GM12878 (cell line): ENCODE measurements around the gene MAPKAPK3. TPM values are rescaled to one million over a fixed set of nuclear protein-coding genes. Genes with fewer than 3 reads are reported as not detected.
"Not testable (repeated sequence)": the region's sequence is repeated elsewhere in the genome, so short reads cannot be mapped to it uniquely, and the experiment has no call there.

Experiments
- ATAC-seq: fragments of 200-7000 bp; cut with Tn5 transposase; 3 replicates; pipeline ENCODE4 v1.9.1; 2020; ENCODE audit warnings: mild to moderate bottlenecking, moderate library complexity
- BruUV-seq: library from RNA; stranded (reverse); fragments of 400-500 nt; replicated peaks from 2 replicates; lab custom pipeline; 2021; lab: Mats Ljungman, UMichigan
- CTCF ChIA-PET: fragments of 300-600 bp; sonication (Branson Sonifier 250); formaldehyde crosslinking; extraction: SDS; loops from one replicate; lab custom pipeline; 2021; ENCODE audit warnings: inconsistent platforms; lab: Yijun Ruan, JAX
- POLR2A ChIA-PET: fragments of 350-600 bp; formaldehyde crosslinking; extraction: SDS; loops from one replicate; lab custom pipeline; 2021; ENCODE audit warnings: inconsistent platforms; lab: Charles Lee
- RAD21 ChIA-PET: fragments of 300-600 bp; sonication (Branson Sonifier 250); formaldehyde crosslinking; loops from one replicate; lab custom pipeline; 2023; ENCODE audit warnings: antibody characterized with exemption; ENCODE audit not compliant: unreplicated experiment; lab: Charles Lee
- SMC1A ChIA-PET: fragments of 300-600 bp; sonication (Branson Sonifier 250); formaldehyde crosslinking; loops from one replicate; lab custom pipeline; 2023; ENCODE audit not compliant: unreplicated experiment, uncharacterized antibody; lab: Charles Lee
- DNase-seq: peaks from one replicate; pipeline ENCODE4 v3.0.0-alpha.2; 2011; ENCODE audit warnings: low read depth, low spot score
- FAIRE-seq: peaks from 3 replicates; lab custom pipeline; 2011; peaks lifted over from hg19 to GRCh38; lab: Jason Lieb, UNC
- H2AFZ ChIP-seq: 2 replicates; pipeline ENCODE4 v1.6.0; 2011; ENCODE audit warnings: low read depth, low read length, control low read depth; ENCODE audit not compliant: control insufficient read depth
- H3K27ac ChIP-seq: 2 replicates; pipeline ENCODE4 v1.5.1; 2011; ENCODE audit warnings: control low read depth; ENCODE audit not compliant: control insufficient read depth, insufficient read depth
- H3K27me3 ChIP-seq, 2 experiments: replicated peaks in 1 of 2; 2 replicates each; pipeline versions ENCODE4 v1.6.0 to v1.6.1; 2011; ENCODE audit warnings: low read length in 1 of 2; ENCODE audit not compliant: control insufficient read depth in 2 of 2, insufficient read depth in 2 of 2
- H3K36me3 ChIP-seq, 2 experiments: 2 replicates each; pipeline ENCODE4 v1.5.1; 2011; ENCODE audit warnings: low read length in 1 of 2; ENCODE audit not compliant: control insufficient read depth in 2 of 2, insufficient read depth in 2 of 2
- H3K4me1 ChIP-seq: 2 replicates; pipeline ENCODE4 v1.6.1; 2011; ENCODE audit warnings: mild to moderate bottlenecking, low read length, moderate library complexity, mixed read lengths; ENCODE audit not compliant: control insufficient read depth, insufficient read depth
- H3K4me2 ChIP-seq: 2 replicates; pipeline ENCODE4 v1.6.0; 2011; ENCODE audit warnings: control low read depth; ENCODE audit not compliant: control insufficient read depth, insufficient read depth
- H3K4me3 ChIP-seq: fragments of 200-600 bp; sonication (generic); 2 replicates; pipeline ENCODE4 v1.5.1; 2016
- H3K79me2 ChIP-seq: 2 replicates; pipeline ENCODE4 v1.6.0; 2011; ENCODE audit warnings: low read length; ENCODE audit not compliant: control insufficient read depth, insufficient read depth
- H3K9ac ChIP-seq: 2 replicates; pipeline ENCODE4 v1.8.0; 2011; ENCODE audit warnings: low read length, control low read depth, mixed read lengths; ENCODE audit not compliant: control insufficient read depth, insufficient read depth
- H3K9me3 ChIP-seq: replicated peaks from 3 replicates; pipeline ENCODE4 v1.5.1; 2011; ENCODE audit warnings: mild to moderate bottlenecking, low read length; ENCODE audit not compliant: control insufficient read depth, insufficient read depth
- H4K20me1 ChIP-seq: 2 replicates; pipeline ENCODE4 v1.6.0; 2011; ENCODE audit not compliant: control insufficient read depth, insufficient read depth
- WGBS: methylation state at CpG from one replicate; pipeline ENCODE4 v1.1.6; 2016; ENCODE audit warnings: low lambda C conversion rate; ENCODE audit not compliant: insufficient replicate concordance, insufficient coverage; ENCODE audit errors: missing lambda C conversion rate; 5-methylcytosine and 5-hydroxymethylcytosine counted together
- in situ Hi-C: fragments of 300-500 bp; cut with MboI; formaldehyde crosslinking; loops from 9 replicates; pipeline ENCODE4 v1.14.3; 2018; ENCODE audit warnings: mixed read lengths
- intact Hi-C: fragments of 100-400 bp; cut with micrococcal nuclease; formaldehyde crosslinking; loops from one replicate; pipeline ENCODE4 v1.14.2; 2022; ENCODE audit not compliant: unreplicated experiment
- polyA plus RNA-seq, 11 experiments: library from polyadenylated mRNA; depleted of rRNA in 4 of 11; unstranded in 6 of 11; stranded (reverse) in 5 of 11; fragments of >200 nt; fragmentation: Nextera tagmentation in 4 of 11; fragmentation: Illumina TruSeq in 1 of 11; extraction: Ambion mirVana in 4 of 11; extraction: Trizol in 1 of 11; gene quantifications; 1 replicate in 1 of 11; 2 replicates in 10 of 11; pipeline versions ENCODE4 v1.2.1 to v1.2.3, GENCODE V29; 2011 to 2016; ENCODE audit warnings: inconsistent platforms in 2 of 11, missing spikeins in 2 of 11, low read depth in 1 of 11
- total RNA-seq, 4 experiments: library from RNA; depleted of rRNA in 3 of 4; stranded (reverse); fragments of >200 nt in 3 of 4; fragmentation: Illumina TruSeq in 1 of 4; extraction: Trizol in 1 of 4; gene quantifications; 2 replicates each; pipeline versions ENCODE4 v1.2.1 to v1.2.3, GENCODE V29; 2013 to 2021
- TF ChIP-seq, protein P1 (sequence below): fragments of 450-650 bp; IDR thresholded peaks from 2 replicates; pipeline ENCODE4 v1.6.1; 2017; ENCODE audit warnings: mild to moderate bottlenecking, moderate library complexity

The MAPKAPK3 gene
- total and polyA plus RNA-seq, 10 of the 15 experiments (the other 5 are each of a cell fraction or from before 2014, with no cell fraction given): 7.9 to 66.0 (median 39.0) TPM

DNA sequence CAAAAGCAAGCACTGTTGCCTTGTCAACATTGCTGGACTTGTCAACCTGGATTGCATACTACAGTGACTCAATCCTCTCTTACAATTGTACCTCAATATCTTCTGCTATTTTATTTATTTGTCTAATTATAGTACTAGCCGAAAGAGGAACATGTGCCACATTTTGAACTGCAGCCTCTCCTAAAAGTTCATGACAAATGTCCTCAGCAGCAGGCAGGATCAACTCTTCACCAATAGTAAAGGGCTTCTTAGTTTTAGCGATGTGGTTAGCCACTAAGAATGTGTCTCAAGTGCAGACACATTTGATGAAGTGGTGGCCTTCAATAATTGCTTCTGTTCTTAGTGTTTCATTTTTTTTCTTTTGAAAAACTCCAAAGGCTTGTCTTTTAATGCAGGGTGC lies 71.0 kb downstream of the MAPKAPK3 start (continued):
- TF ChIP-seq, protein P1, sequence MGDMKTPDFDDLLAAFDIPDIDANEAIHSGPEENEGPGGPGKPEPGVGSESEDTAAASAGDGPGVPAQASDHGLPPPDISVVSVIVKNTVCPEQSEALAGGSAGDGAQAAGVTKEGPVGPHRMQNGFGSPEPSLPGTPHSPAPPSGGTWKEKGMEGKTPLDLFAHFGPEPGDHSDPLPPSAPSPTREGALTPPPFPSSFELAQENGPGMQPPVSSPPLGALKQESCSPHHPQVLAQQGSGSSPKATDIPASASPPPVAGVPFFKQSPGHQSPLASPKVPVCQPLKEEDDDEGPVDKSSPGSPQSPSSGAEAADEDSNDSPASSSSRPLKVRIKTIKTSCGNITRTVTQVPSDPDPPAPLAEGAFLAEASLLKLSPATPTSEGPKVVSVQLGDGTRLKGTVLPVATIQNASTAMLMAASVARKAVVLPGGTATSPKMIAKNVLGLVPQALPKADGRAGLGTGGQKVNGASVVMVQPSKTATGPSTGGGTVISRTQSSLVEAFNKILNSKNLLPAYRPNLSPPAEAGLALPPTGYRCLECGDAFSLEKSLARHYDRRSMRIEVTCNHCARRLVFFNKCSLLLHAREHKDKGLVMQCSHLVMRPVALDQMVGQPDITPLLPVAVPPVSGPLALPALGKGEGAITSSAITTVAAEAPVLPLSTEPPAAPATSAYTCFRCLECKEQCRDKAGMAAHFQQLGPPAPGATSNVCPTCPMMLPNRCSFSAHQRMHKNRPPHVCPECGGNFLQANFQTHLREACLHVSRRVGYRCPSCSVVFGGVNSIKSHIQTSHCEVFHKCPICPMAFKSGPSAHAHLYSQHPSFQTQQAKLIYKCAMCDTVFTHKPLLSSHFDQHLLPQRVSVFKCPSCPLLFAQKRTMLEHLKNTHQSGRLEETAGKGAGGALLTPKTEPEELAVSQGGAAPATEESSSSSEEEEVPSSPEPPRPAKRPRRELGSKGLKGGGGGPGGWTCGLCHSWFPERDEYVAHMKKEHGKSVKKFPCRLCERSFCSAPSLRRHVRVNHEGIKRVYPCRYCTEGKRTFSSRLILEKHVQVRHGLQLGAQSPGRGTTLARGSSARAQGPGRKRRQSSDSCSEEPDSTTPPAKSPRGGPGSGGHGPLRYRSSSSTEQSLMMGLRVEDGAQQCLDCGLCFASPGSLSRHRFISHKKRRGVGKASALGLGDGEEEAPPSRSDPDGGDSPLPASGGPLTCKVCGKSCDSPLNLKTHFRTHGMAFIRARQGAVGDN: no peak

DNA sequence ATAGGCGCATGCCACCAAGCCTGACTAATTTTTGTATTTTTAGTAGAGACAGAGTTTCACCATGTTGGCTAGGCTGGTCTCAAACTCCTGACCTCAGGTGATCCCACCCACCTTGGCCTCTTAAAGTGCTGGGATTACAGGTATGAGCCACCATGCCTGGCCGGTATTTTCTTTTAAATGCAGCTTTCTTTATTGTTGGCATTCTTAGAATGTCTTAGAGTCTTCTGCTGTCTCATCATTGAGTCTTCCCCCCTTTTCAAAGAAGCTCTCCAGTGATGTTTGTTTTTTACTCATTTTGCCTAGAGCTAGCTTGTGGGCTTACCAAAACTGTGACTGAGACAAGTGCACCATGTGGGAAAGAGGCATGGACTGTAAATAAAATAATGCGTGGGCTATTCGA lies 71.7 kb downstream of the MAPKAPK3 start:
- H3K4me1 ChIP-seq, in situ Hi-C loops, intact Hi-C loops, RAD21 ChIA-PET, POLR2A ChIA-PET, H3K4me3 ChIP-seq, BruUV-seq, SMC1A ChIA-PET, DNase-seq, CTCF ChIA-PET, H3K36me3 ChIP-seq, H3K27me3 ChIP-seq, H3K4me2 ChIP-seq, H2AFZ ChIP-seq, ATAC-seq, H3K27ac ChIP-seq, H4K20me1 ChIP-seq, H3K79me2 ChIP-seq, H3K9me3 ChIP-seq, H3K9ac ChIP-seq, FAIRE-seq: not testable (repeated sequence)
- 76% methylated on average over 4 of the region's 4 CpGs for WGBS
